Measurements from ENCODE around the gene BRD2.

Gene BRD2

GRCh38 chr6:32950010-32950409 lies 18.4 kb upstream of the BRD2 start:
- no peak for DNase-seq

GRCh38 chr6:32950449-32950848 lies 17.9 kb upstream of the BRD2 start:
- DNase-seq = no peak

- peak; percentile 66 to 76 for DNase-seq
Observed at GRCh38 chr6:32952817-32953739, 15.3 kb upstream of the BRD2 start, which contains the start of gene HLA-DMA. HLA-DMA (minus strand) TSS chr6:32953097; CDS start chr6:32953036, 61 bp downstream.

DNA sequence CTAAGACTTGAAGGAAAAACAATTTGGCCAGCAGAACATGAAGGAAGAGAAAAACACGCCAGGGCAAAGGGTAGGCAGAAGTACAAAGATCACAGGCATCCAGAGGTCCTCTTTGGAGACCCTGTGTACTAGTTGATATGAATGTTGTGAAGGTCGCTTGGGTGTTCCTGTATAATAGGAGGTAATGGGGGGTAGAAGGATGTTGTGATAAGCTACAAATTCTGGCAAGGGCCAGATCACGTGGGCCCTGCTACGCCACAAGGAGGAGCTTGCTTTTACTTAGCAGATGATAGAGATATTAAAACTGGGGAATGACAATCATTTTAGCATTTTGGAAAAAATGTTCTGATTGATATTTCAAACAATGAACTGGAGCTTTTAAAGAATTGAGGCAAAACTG lies 14.6 kb upstream of the BRD2 start:
- DNase-seq = no peak

- no peak for DNase-seq
Observed at GRCh38 chr6:32954267-32954666, 14.1 kb upstream of the BRD2 start.

GRCh38 chr6:32954986-32955802 lies 13.2 kb upstream of the BRD2 start:
- peak in 1 of 2 experiments; percentile 48 for DNase-seq

DNA sequence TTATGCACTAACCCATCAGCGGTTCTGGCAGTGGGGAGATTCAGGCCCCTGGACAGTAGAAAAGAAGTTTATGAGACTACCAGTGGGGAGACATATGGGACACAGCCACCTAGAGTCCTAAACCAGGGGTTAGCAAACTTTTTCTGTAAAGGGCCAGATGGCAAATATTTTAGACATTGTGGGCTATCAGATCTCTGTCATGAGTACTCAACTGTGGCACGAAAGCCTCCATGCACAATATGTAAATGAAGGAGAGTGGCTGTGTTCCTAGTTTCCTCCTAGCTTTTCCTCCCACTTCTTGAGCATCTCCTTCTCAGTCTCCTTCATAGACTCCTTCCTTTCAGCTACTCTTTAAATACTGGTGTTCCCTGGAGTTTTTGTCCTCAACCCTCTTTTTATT lies 12.2 kb upstream of the BRD2 start:
- DNase-seq = no peak

DNA sequence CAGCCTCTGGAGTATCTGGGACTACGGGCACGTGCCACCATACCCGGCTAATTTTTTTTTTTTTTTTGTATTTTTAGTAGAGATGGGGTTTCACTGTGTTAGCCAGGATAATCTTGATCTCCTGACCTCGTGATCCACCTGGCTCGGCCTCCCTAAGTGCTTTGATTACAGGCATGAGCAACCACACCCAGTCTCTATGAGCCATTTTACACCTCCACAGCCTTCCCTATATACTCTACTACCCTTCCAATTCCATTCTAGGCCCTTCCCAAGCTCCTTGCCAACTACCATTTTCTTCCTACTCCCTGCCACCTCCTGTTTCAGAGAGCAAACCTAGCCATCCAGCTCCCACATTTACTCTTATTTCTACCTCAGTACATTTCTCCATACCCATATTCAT lies 7.8 kb upstream of the BRD2 start:
- DNase-seq = no peak

- no peak for DNase-seq
Observed at GRCh38 chr6:32962213-32962826, 6.1 kb upstream of the BRD2 start.

DNA sequence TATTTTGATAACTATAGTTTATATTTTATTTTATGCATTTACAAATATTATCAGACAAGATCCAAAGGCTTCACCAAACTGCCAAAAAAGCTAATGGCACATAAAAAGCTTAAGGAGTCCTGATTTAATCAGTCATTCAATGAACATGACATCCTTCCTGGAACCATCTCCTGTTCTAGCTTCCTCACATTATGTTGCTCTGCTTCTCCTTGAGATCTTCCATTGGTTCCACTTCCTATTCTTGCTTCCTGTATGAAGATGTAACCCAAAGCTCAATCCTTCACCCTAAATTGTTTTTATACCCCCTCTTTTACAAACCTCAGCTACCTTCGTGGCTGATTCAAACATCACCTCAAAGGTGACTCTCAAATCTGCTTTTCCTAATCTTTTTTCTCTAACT lies 4.5 kb upstream of the BRD2 start:
- DNase-seq = no peak

GRCh38 chr6:32964776-32965175 lies 3.6 kb upstream of the BRD2 start:
- no peak for DNase-seq

GRCh38 chr6:32967151-32968091 lies 973 bp upstream of the BRD2 start:
- DNase-seq = no peak

DNA sequence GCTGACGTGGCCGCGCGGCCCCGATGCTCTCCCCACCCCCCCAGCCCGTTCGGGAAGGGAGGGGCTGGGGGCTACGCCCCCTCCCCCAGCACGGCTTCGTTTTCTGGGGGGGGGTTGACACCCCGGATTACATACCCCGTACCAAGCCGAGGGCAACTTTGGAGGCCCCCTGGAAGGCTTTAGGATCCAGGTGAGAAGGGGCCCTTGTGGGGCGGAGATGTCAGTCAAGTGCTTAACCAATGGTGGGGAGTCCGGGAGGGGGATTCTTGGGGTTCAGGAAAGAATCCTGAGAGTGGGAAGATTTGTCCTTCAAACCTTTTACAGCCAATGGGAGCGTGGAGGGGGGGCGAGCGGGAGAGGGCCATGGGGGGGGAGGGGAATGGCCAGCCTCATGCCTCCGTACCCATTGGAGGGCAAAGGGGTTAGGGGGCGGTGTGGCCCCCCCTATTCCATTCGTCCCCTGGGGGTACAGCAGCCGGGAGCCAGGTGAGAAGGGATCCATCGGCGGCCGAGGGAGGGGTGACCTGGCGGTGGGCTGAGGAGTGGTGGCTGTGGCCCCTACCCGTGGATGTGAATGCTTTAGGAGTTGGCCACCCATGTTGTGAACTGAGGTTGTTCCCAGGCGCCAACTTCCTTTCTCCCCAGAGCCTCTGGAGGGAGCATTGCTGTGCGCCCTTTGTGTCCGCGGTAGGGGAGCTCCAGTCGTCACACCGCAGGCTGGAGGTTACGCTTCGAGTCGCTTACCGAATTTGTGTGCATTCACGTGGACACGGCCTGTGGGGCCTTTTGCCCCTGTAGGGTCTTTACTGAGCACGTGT lies 682 bp downstream of the BRD2 start:
- DNase-seq = peak; percentile 66 to 76

DNA sequence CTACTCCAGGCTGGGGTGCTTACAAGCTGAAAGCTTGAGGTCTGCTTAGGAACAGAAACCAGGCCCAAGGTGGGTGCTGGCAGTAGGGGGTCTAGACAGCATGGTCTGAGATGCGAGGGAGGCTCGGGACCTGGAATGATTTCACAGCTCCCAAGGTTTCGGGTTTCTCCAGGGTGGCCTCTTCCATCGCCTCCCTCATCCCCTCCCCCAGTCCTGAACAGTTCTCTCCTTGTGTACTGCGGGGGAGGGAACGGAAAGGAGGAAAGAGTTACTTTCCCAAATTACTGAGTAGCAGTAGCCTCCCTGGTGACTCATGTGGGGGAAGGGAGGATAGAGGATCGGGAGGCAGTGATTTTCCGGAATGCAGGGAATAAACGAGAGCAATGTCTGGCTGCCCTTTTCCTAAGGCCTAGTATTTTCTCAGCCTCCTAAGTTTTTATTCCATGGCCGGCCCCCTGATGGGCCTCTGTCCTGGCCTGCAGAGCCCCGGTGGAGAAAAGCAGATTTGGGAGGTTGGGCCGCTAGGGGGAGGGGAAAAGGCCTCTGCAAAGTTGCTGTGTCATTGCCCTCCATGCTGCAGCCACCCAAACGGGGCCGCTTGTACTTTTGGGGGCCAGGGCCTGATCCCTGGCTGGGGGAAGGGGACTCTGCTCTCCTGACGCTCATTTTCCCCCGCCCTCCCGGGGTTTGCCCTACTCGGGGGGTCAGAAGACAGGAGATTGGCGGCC lies 1.5 kb downstream of the BRD2 start:
- peak; percentile 76 to 83 for DNase-seq

- DNase-seq = peak; percentile 87 to 90
Observed at GRCh38 chr6:32970413-32971241, 2.2 kb downstream of the BRD2 start.

- no peak for DNase-seq
Observed at GRCh38 chr6:32971242-32971580, 2.8 kb downstream of the BRD2 start.

- peak; percentile 99 for DNase-seq
Observed at GRCh38 chr6:32971581-32972352, 3.4 kb downstream of the BRD2 start.

DNA sequence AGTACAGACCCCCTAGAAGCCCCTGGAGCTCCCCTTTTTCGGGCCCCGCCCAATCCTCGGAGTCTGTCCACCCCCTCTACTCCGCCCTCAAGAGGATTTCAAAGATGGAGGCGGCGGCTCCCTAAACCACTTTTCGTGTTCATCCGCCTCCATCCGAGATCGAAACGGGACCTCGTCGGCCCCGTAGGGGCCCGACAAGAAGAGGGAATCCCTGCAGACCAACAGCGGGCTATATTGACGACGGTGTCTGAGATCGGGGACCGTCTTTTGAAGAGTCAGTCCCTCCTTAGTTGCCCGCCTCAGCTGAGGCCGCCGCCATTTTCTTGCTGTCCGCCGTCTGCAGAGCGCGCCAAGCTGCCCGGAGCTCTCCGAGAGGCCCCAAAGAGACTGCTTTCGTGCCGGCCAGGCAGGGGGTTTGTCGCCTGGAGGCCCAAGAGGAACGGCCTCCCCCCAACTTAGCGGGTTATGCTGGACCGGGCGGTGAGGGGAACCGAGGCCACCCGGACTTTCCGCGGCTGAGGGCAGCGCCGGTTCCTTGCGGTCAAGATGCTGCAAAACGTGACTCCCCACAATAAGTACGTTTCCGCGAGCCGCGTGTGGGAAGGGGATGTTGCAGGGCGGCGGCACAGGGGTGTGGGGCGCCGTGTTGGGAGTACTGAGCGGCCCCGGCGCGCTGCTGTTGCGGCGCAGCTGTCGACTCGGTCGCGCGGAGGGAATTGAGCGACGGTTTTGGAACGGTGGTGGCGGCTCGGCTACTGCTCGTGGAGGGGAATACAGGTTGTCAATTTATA lies 4.2 kb downstream of the BRD2 start:
- peak; percentile 59 to 67 for DNase-seq
